OCI-LY7 (cell line): ENCODE measurements around the gene RASSF9. TPM values are rescaled to one million over a fixed set of nuclear protein-coding genes. Genes with fewer than 3 reads are reported as not detected.

Experiments used
- BruUV-seq: library from RNA; stranded (reverse); fragments of 400-500 nt; replicated peaks from 2 replicates; lab custom pipeline; 2021; lab: Mats Ljungman, UMichigan
- CTCF ChIA-PET: fragments of 300-600 bp; sonication (Branson Sonifier 250); formaldehyde crosslinking; loops from one replicate; lab custom pipeline; 2022; ENCODE audit warnings: antibody characterized with exemption; ENCODE audit not compliant: unreplicated experiment; lab: Charles Lee
- POLR2A ChIA-PET: fragments of 300-600 bp; sonication (Branson Sonifier 250); formaldehyde crosslinking; loops from one replicate; lab custom pipeline; 2022; ENCODE audit warnings: antibody characterized with exemption; lab: Charles Lee
- DNase-seq: peaks from one replicate; pipeline ENCODE4 v3.0.0-alpha.2; 2015; ENCODE audit warnings: low spot score
- H2AFZ ChIP-seq: fragments of 200-600 bp; sonication (generic), shearing (Covaris generic); 2 replicates; pipeline ENCODE4 v1.6.1; 2014; ENCODE audit warnings: mild to moderate bottlenecking, antibody characterized with exemption, low read length, moderate library complexity
- H3K27ac ChIP-seq: fragments of 200-600 bp; sonication (generic); 2 replicates; pipeline ENCODE4 v1.5.1; 2014; ENCODE audit warnings: mixed run types, low read depth, mild to moderate bottlenecking, moderate library complexity, low read length, inconsistent platforms; ENCODE audit not compliant: poor library complexity, severe bottlenecking
- H3K36me3 ChIP-seq: fragments of 200-600 bp; sonication (generic); 2 replicates; pipeline ENCODE4 v1.6.1; 2014; ENCODE audit warnings: mild to moderate bottlenecking, antibody characterized with exemption, low read length, moderate library complexity, mixed read lengths; ENCODE audit not compliant: insufficient read depth
- H3K4me1 ChIP-seq: fragments of 200-600 bp; sonication (generic); 2 replicates; pipeline ENCODE4 v1.5.1; 2014; ENCODE audit warnings: mild to moderate bottlenecking, low read length; ENCODE audit not compliant: insufficient read depth, poor library complexity, severe bottlenecking
- H3K4me2 ChIP-seq: fragments of 200-600 bp; sonication (generic); 2 replicates; pipeline ENCODE4 v1.6.1; 2014; ENCODE audit warnings: mild to moderate bottlenecking, low read length
- H3K4me3 ChIP-seq: fragments of 200-600 bp; sonication (generic); 2 replicates; pipeline ENCODE4 v1.5.1; 2014; ENCODE audit warnings: mild to moderate bottlenecking, low read depth, low read length; ENCODE audit not compliant: poor library complexity, severe bottlenecking
- H3K79me2 ChIP-seq: fragments of 200-600 bp; sonication (generic); 2 replicates; pipeline ENCODE4 v1.6.1; 2016; ENCODE audit warnings: low read depth, mild to moderate bottlenecking, low read length, moderate library complexity, mixed read lengths; ENCODE audit not compliant: insufficient read depth
- H3K9me2 ChIP-seq: fragments of 200-600 bp; sonication (generic); 2 replicates; pipeline ENCODE4 v1.6.1; 2016; ENCODE audit warnings: mild to moderate bottlenecking, low read length, mixed read lengths; ENCODE audit not compliant: insufficient read depth
- H3K9me3 ChIP-seq: fragments of 200-600 bp; sonication (generic); 2 replicates; pipeline ENCODE4 v1.6.1; 2014; ENCODE audit warnings: mild to moderate bottlenecking, mixed run types, low read length, mixed read lengths
- H4K20me1 ChIP-seq: fragments of 200-600 bp; sonication (generic); 2 replicates; pipeline ENCODE4 v1.6.1; 2014; ENCODE audit warnings: mild to moderate bottlenecking, antibody characterized with exemption, low read length, moderate library complexity, mixed read lengths; ENCODE audit not compliant: insufficient read depth
- CTCF ChIP-seq: fragments of 200-600 bp; sonication (generic); conservative IDR thresholded peaks from 2 replicates; pipeline ENCODE4 v1.5.1; 2014; ENCODE audit warnings: mild to moderate bottlenecking, antibody characterized with exemption, low read length, moderate library complexity, mixed read lengths
- EZH2phosphoT487 ChIP-seq: fragments of 200-600 bp; sonication (generic); IDR thresholded peaks from 2 replicates; pipeline ENCODE4 v1.6.1; 2018; ENCODE audit warnings: low read depth, borderline replicate concordance, mild to moderate bottlenecking, mixed run types, antibody characterized with exemption, low read length, moderate library complexity, mixed read lengths
- intact Hi-C: fragments of 100-400 bp; cut with micrococcal nuclease; formaldehyde crosslinking; loops from one replicate; pipeline ENCODE4 v1.10.0; 2022; ENCODE audit not compliant: unreplicated experiment
- total RNA-seq, 2 experiments: library from RNA; depleted of rRNA in 1 of 2; stranded (reverse); fragments of >200 nt in 1 of 2; shearing (Covaris generic) in 1 of 2; gene quantifications; 2 replicates each; pipeline ENCODE4 v1.2.3, GENCODE V29; 2014 to 2022

Gene RASSF9
- total RNA-seq, 2 experiments from 2014 or later = not detected

DNA sequence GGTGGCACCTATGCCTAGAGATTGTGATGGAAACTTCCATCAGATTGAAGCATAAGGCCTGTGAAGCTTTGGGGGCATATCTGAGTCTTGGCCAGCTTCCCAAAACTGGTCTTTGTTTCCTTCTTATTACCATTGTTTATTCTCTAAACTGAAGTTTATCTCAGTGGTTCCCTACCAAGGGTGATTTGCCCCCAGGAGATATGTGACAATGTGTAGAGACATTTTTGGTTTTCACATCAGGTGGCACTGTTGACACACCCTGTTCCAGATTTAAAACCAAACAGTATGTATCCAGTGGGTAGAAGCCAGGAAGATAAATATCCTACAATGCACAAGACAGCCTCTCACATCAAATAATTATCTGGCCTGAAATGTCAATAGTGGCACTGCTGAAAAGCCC is 22.1 kb downstream of the RASSF9 start:
- H3K9me2 ChIP-seq = no peaks in the 10 kb centered on the region
- ChIA-PET CTCF (no interaction called here), POLR2A (no interaction called here)
- no peaks in the 10 kb centered on the region for H3K4me1 ChIP-seq
- H3K9me3 ChIP-seq = no peaks in the 10 kb centered on the region
- no TSS peak for BruUV-seq
- no peaks in the 10 kb centered on the region for H3K36me3 ChIP-seq
- no peak overlapping the region for H2AFZ ChIP-seq
- no peak overlapping the region for H3K4me2 ChIP-seq
- TF ChIP-seq CTCF = no peak
- no peak for TF ChIP-seq EZH2phosphoT487
- H3K27ac ChIP-seq = no peak overlapping the region
- intact Hi-C loops = no loop called here
- no peak overlapping the region for H3K4me3 ChIP-seq
- H3K79me2 ChIP-seq = no peaks in the 10 kb centered on the region
- no peak for DNase-seq
- H4K20me1 ChIP-seq = no peaks in the 10 kb centered on the region

DNA sequence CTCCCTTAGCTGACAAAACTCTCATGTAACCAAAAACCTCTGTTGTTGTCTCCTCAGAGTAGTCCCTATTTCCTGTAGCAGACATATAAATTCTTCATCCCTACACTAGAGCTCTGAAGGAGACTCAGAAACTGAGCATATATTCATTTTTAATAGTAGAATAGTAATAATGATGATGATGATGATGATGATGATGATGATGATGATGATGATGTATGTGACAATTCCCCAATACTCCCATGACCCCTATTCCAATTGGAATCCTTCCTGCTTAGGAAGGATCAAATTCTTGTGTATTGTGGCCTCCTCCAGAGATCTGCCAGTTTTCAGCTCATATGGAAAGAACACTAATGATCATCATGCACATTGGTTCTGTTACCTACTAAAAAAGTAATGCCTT is 26.7 kb downstream of the RASSF9 start:
- H4K20me1 ChIP-seq = no peaks in the 10 kb centered on the region
- no peaks in the 10 kb centered on the region for H3K4me1 ChIP-seq
- no peaks in the 10 kb centered on the region for H3K36me3 ChIP-seq
- ChIA-PET POLR2A (no interaction called here), CTCF (no interaction called here)
- H3K4me3 ChIP-seq = no peak overlapping the region
- DNase-seq = no peak
- H3K79me2 ChIP-seq = no peaks in the 10 kb centered on the region
- TF ChIP-seq EZH2phosphoT487 = no peak
- no peak for TF ChIP-seq CTCF
- intact Hi-C loops = no loop called here
- no peak overlapping the region for H3K4me2 ChIP-seq
- BruUV-seq = no TSS peak
- H3K9me2 ChIP-seq = no peaks in the 10 kb centered on the region
- H3K9me3 ChIP-seq = no peaks in the 10 kb centered on the region
- no peak overlapping the region for H2AFZ ChIP-seq
- H3K27ac ChIP-seq = no peak overlapping the region

- CTCF ChIA-PET = no interaction called here
- no peaks in the 10 kb centered on the region for H3K4me1 ChIP-seq
- H3K27ac ChIP-seq = no peak overlapping the region
- H2AFZ ChIP-seq = no peak overlapping the region
- no peaks in the 10 kb centered on the region for H3K9me3 ChIP-seq
- intact Hi-C loops = no loop called here
- no peaks in the 10 kb centered on the region for H4K20me1 ChIP-seq
- H3K4me2 ChIP-seq = no peak overlapping the region
- no peak overlapping the region for H3K4me3 ChIP-seq
- BruUV-seq = no TSS peak
- H3K9me2 ChIP-seq = no peaks in the 10 kb centered on the region
- no peak for DNase-seq
- H3K79me2 ChIP-seq = no peaks in the 10 kb centered on the region
- no peaks in the 10 kb centered on the region for H3K36me3 ChIP-seq
- TF ChIP-seq EZH2phosphoT487 = no peak
- TF ChIP-seq CTCF = no peak
- POLR2A ChIA-PET = no interaction called here
Measured at GRCh38 chr12:85807730-85808129, 28.5 kb downstream of the RASSF9 start.
